Endothelial cell (in vitro differentiated cells): ENCODE measurements around the gene SLC6A18. TPM values are rescaled to one million over a fixed set of nuclear protein-coding genes. Genes with fewer than 3 reads are reported as not detected.

Experiments
- DNase-seq: peaks from one replicate; pipeline ENCODE4 v3.0.0; 2021; ENCODE audit warnings: low spot score
- H3K27ac Mint-ChIP-seq: one replicate; pipeline ENCODE4 v1.8.0; 2021; ENCODE audit warnings: mixed read lengths, inconsistent platforms; ENCODE audit not compliant: unreplicated experiment
- H3K27me3 Mint-ChIP-seq: one replicate; pipeline ENCODE4 v1.8.0; 2021; ENCODE audit warnings: mild to moderate bottlenecking, moderate library complexity, mixed read lengths, inconsistent platforms; ENCODE audit not compliant: unreplicated experiment
- H3K36me3 Mint-ChIP-seq: one replicate; pipeline ENCODE4 v1.8.0; 2021; ENCODE audit warnings: mild to moderate bottlenecking, low read depth, mixed read lengths, inconsistent platforms; ENCODE audit not compliant: unreplicated experiment
- H3K4me1 Mint-ChIP-seq: one replicate; pipeline ENCODE4 v1.8.0; 2021; ENCODE audit warnings: mild to moderate bottlenecking, mixed read lengths, inconsistent platforms; ENCODE audit not compliant: unreplicated experiment
- H3K4me3 Mint-ChIP-seq: one replicate; pipeline ENCODE4 v1.8.0; 2021; ENCODE audit warnings: mild to moderate bottlenecking, mixed read lengths, inconsistent platforms; ENCODE audit not compliant: unreplicated experiment
- H3K9me3 Mint-ChIP-seq: one replicate; pipeline ENCODE4 v1.8.0; 2021; ENCODE audit warnings: mixed read lengths, inconsistent platforms; ENCODE audit not compliant: unreplicated experiment
- total RNA-seq: library from RNA; stranded (reverse); fragmentation: NEBNext Ultra II Directional; extraction: Animal tissue kit (Norgen Biotek cat#: 25700); gene quantifications from one replicate; pipeline ENCODE4 v1.2.1, GENCODE V29; 2021; ENCODE audit not compliant: unreplicated experiment
- TF ChIP-seq, protein P1 (sequence below): fragments of 200-600 bp; sonication (generic); IDR thresholded peaks from one replicate; pipeline ENCODE4 v1.5.0; 2021; ENCODE audit warnings: antibody characterized with exemption; ENCODE audit not compliant: unreplicated experiment

SLC6A18 gene
- total RNA-seq, 1 donor from 2014 or later: not detected

DNA sequence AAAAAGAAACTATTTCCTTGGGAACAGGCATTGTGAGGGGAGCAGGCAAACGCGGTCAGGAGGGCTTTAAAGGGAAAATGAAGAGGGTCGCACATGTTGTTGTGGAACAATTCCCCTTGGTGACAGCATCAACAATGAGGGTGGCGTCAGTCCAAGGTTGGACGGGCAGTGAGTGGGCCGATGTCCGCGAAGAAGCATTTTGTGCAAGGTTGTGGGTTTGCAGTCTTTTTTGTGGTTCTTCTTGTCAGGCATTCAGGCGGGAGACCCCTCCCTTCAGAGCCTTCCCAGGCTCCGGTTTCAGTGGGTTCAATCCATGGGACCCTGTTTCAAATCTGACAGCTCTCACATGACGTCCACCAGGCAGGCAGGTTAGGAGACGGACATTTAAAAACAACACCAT is 34.9 kb upstream of the SLC6A18 start:
- H3K27ac Mint-ChIP-seq: no peak overlapping the region
- no peaks in the 10 kb centered on the region for H3K4me1 Mint-ChIP-seq
- H3K36me3 Mint-ChIP-seq: no peaks in the 10 kb centered on the region
- no peaks in the 10 kb centered on the region for H3K9me3 Mint-ChIP-seq
- H3K27me3 Mint-ChIP-seq: peaks cover 2% of the 10 kb centered on the region
- DNase-seq: no peak
- TF ChIP-seq, protein P1, sequence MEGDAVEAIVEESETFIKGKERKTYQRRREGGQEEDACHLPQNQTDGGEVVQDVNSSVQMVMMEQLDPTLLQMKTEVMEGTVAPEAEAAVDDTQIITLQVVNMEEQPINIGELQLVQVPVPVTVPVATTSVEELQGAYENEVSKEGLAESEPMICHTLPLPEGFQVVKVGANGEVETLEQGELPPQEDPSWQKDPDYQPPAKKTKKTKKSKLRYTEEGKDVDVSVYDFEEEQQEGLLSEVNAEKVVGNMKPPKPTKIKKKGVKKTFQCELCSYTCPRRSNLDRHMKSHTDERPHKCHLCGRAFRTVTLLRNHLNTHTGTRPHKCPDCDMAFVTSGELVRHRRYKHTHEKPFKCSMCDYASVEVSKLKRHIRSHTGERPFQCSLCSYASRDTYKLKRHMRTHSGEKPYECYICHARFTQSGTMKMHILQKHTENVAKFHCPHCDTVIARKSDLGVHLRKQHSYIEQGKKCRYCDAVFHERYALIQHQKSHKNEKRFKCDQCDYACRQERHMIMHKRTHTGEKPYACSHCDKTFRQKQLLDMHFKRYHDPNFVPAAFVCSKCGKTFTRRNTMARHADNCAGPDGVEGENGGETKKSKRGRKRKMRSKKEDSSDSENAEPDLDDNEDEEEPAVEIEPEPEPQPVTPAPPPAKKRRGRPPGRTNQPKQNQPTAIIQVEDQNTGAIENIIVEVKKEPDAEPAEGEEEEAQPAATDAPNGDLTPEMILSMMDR: no peak
- no peak overlapping the region for H3K4me3 Mint-ChIP-seq

DNA sequence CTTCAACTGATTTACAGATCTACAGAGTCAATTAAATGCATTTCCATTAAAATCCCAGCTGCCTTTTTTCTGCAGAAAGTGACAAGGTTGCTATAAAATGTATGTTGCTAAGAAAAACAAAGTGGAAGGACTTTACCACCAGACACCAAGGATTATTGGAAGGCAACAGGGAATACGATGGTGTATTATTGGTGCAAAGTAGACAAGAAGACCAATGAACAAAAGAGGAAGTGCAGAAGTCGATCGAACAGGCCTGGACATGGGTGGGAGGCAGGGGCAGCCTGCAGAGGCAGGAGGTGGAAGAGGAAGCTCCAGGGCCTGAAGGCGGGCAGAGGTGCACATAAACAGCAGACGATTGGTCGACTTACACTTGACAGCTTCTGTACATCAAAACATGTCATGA is 34.3 kb upstream of the SLC6A18 start:
- Mint-ChIP-seq H3K4me1 (no peaks in the 10 kb centered on the region), H3K36me3 (no peaks in the 10 kb centered on the region), H3K9me3 (no peaks in the 10 kb centered on the region), H3K27me3 (peaks cover 2% of the 10 kb centered on the region), H3K27ac (no peak overlapping the region), H3K4me3 (no peak overlapping the region)
- no peak for DNase-seq
- TF ChIP-seq, protein P1: no peak

DNA sequence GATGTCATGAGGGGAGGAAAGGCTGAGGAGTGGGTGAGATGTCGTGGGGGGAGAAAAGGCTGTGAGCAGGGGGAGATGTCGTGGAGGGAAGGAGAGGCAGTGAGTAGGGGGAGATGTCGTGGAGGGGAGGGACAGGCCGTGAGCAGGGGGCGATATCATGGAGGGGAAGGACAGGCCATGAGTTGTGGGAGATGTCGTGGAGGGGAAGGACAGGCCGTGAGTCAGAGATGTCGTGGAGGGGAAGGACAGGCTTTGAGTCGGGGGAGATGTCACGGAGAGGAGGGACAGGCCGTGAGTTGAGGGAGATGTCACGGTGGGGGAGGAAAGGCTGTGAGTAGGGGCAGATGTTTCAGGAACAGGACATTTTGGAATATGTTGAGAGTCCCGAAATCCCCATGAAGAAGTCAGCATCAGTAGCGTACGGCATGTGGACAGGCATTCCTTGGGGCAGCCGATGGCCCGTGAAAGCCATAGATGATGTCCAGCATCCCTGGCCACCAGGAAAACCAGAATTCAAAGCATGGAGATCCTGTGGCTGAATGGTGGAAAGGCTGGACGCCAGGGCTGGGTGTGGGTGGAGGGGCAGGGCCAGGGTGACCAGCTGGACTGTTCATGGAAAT is 32.1 kb upstream of the SLC6A18 start:
- Mint-ChIP-seq H3K27ac (no peak overlapping the region), H3K4me1 (no peaks in the 10 kb centered on the region), H3K4me3 (no peak overlapping the region), H3K9me3 (no peaks in the 10 kb centered on the region), H3K27me3 (peaks cover 8% of the 10 kb centered on the region), H3K36me3 (no peaks in the 10 kb centered on the region)
- no peak for DNase-seq
- TF ChIP-seq, protein P1: no peak

DNA sequence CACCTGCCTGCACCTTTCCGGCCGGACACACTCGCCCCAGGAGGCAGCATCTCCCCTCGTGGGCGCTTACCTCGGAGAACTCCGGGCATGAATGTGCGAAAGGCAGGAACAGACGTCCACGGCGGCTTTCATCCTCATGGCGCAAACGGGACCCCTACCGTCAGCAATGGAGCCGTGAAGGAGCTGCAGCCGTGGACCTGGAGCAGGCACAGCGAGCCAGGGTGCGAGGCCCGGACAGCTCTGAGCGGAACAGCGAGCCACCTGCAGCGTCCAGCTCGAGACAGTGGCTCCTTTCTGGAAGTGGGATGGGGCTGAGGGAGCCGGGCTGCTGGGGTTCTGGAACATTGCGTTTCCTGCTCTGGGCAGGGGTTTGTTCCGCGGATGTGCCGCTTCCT is 31.6 kb upstream of the SLC6A18 start:
- Mint-ChIP-seq H3K27me3 (peaks cover 8% of the 10 kb centered on the region), H3K4me3 (no peak overlapping the region), H3K36me3 (no peaks in the 10 kb centered on the region), H3K9me3 (no peaks in the 10 kb centered on the region), H3K4me1 (no peaks in the 10 kb centered on the region), H3K27ac (no peak overlapping the region)
- DNase-seq: no peak
- TF ChIP-seq, protein P1: no peak

DNA sequence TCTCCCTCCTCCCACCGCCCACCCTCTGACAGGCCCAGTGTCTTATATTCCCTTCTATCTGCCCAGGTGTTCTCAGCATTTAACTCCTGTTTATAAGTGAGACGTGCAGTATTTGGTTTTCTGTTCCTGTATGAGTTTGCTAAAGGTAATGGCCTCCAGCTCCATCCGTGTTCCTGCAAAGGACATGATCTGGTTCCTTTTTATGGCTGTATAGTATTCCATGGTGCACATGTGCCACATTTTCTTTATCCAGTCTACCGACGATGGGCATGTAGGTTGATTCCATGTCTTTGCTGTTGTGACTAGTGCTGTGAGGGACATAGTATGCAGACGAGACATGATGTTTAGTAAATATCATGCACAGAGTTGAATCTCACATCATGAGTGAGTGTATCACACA is 30.8 kb upstream of the SLC6A18 start:
- Mint-ChIP-seq H3K4me1 (no peaks in the 10 kb centered on the region), H3K9me3 (no peaks in the 10 kb centered on the region), H3K4me3 (no peak overlapping the region), H3K36me3 (no peaks in the 10 kb centered on the region), H3K27ac (no peak overlapping the region), H3K27me3 (peaks cover 8% of the 10 kb centered on the region)
- DNase-seq: no peak
- TF ChIP-seq, protein P1: no peak
